ENCODE data around the gene TMEM54.
"Not testable (repeated sequence)": the region's sequence is repeated elsewhere in the genome, so short reads cannot be mapped to it uniquely, and the experiment has no call there.

GRCh38 chr1:32905588-32905987 is 4.4 kb upstream of the TMEM54 start:
- TF ChIP-seq CTCF (conservative IDR thresholded peaks at IDR 0.05 in 1 of 2, IDR thresholded peaks at IDR 0.05 in 1 of 2; ENCODE audit: extremely low read depth in 1 of 2, insufficient read depth in 1 of 2, low read depth in 1 of 2, low read length in 2 of 2); EZH2 (IDR thresholded peaks at IDR 0.05; ENCODE audit: borderline replicate concordance, low read length): not testable (repeated sequence)

Data from mammary epithelial cell (primary cell).